CD4-positive, alpha-beta T cell treated with Interleukin-15 for 1 hour (primary cell): Measurements from ENCODE around the gene TM4SF18.

Experiments used
- DNase-seq: peaks from one replicate; pipeline ENCODE4 v3.0.0-alpha.2; 2020

TM4SF18 gene

GRCh38 chr3:149280671-149281349 lies 52.6 kb downstream of the TM4SF18 start:
- no peak for DNase-seq

GRCh38 chr3:149278911-149279310 lies 54.5 kb downstream of the TM4SF18 start:
- no peak for DNase-seq

- DNase-seq = no peak
These were observed 56.1 kb downstream of the TM4SF18 start for GRCh38 chr3:149277331-149277813.

GRCh38 chr3:149276619-149277018 lies 56.8 kb downstream of the TM4SF18 start:
- DNase-seq = no peak

GRCh38 chr3:149274220-149274619 lies 59.2 kb downstream of the TM4SF18 start:
- DNase-seq = no peak

- DNase-seq = no peak
These were observed 60.2 kb downstream of the TM4SF18 start for GRCh38 chr3:149273096-149273751.

- DNase-seq = no peak
These were observed 61.8 kb downstream of the TM4SF18 start for GRCh38 chr3:149271669-149272068.

GRCh38 chr3:149270180-149270579 lies 63.3 kb downstream of the TM4SF18 start:
- no peak for DNase-seq

- DNase-seq = no peak
These were observed 63.7 kb downstream of the TM4SF18 start for GRCh38 chr3:149269687-149270086.
